Endodermal cell (in vitro differentiated cells): ENCODE measurements around the gene TXNDC8. TPM values are rescaled to one million over a fixed set of nuclear protein-coding genes. Genes with fewer than 3 reads are reported as not detected.

Source experiments
- DNase-seq: peaks from one replicate; pipeline ENCODE4 v3.0.0-alpha.2; 2017
- H3K27ac ChIP-seq: 2 replicates; pipeline ENCODE4 v1.5.1; 2013; ENCODE audit warnings: mild to moderate bottlenecking, low read depth, low read length, moderate library complexity
- H3K27me3 ChIP-seq: 2 replicates; pipeline ENCODE4 v1.6.1; 2013; ENCODE audit warnings: mild to moderate bottlenecking, low read length, moderate library complexity; ENCODE audit not compliant: insufficient read depth, control insufficient read depth, poor library complexity, severe bottlenecking
- H3K36me3 ChIP-seq: 2 replicates; pipeline ENCODE4 v1.7.0; 2013; ENCODE audit warnings: mild to moderate bottlenecking, low read length, moderate library complexity; ENCODE audit not compliant: control insufficient read depth, insufficient read depth
- H3K4me1 ChIP-seq: one replicate; pipeline ENCODE4 v1.7.0; 2013; ENCODE audit warnings: low read length; ENCODE audit not compliant: control insufficient read depth, insufficient read depth
- H3K4me3 ChIP-seq: 2 replicates; pipeline ENCODE4 v1.5.1; 2013; ENCODE audit warnings: mild to moderate bottlenecking, low read length, moderate library complexity
- H3K9ac ChIP-seq: 2 replicates; pipeline ENCODE4 v1.6.1; 2013; ENCODE audit warnings: mild to moderate bottlenecking, low read length, moderate library complexity; ENCODE audit not compliant: poor library complexity, severe bottlenecking; ENCODE audit errors: extremely low read depth
- H3K9me3 ChIP-seq: 2 replicates; pipeline ENCODE4 v1.6.1; 2013; ENCODE audit warnings: mild to moderate bottlenecking, low read length, moderate library complexity; ENCODE audit not compliant: control insufficient read depth
- H3K27ac Mint-ChIP-seq: 2 replicates; pipeline ENCODE4 v1.8.0; 2020; ENCODE audit warnings: mixed read lengths
- H3K27me3 Mint-ChIP-seq: 2 replicates; pipeline ENCODE4 v1.8.0; 2021; ENCODE audit warnings: mild to moderate bottlenecking, mixed read lengths; ENCODE audit not compliant: insufficient read depth
- H3K36me3 Mint-ChIP-seq: 2 replicates; pipeline ENCODE4 v1.8.0; 2020; ENCODE audit warnings: low read depth, mixed read lengths
- H3K4me1 Mint-ChIP-seq: 2 replicates; pipeline ENCODE4 v1.8.0; 2020; ENCODE audit warnings: mixed read lengths
- H3K4me3 Mint-ChIP-seq: 2 replicates; pipeline ENCODE4 v1.8.0; 2020; ENCODE audit warnings: mild to moderate bottlenecking, moderate library complexity, mixed read lengths
- H3K9me3 Mint-ChIP-seq: 2 replicates; pipeline ENCODE4 v1.8.0; 2020; ENCODE audit warnings: mild to moderate bottlenecking, mixed read lengths
- CTCF ChIP-seq: fragments of 200-600 bp; sonication (generic); conservative IDR thresholded peaks from 2 replicates; pipeline ENCODE4 v1.5.0; 2021; ENCODE audit warnings: antibody characterized with exemption, mild to moderate bottlenecking
- WGBS, 2 experiments: methylation state at CpG; one replicate each; pipeline versions ENCODE4 v1.1.5 to v1.1.7; 2013; ENCODE audit warnings: missing lambda C conversion rate in 2 of 2, mixed read lengths in 1 of 2; ENCODE audit not compliant: insufficient coverage in 1 of 2, insufficient read length in 1 of 2; 5-methylcytosine and 5-hydroxymethylcytosine counted together
- total RNA-seq, 2 donors: library from RNA; stranded (reverse); fragmentation: NEBNext Ultra II Directional in 1 of 2; extraction: Animal tissue kit (Norgen Biotek cat#: 25700) in 1 of 2; gene quantifications; 2 replicates in 1 of 2; 3 replicates in 1 of 2; pipeline ENCODE4 v1.2.1, GENCODE V29; 2021

Gene TXNDC8
- total RNA-seq, 2 donors from 2014 or later: not detected

- Mint-ChIP-seq H3K9me3 (no peaks in the 10 kb centered on the region), H3K4me1 (no peaks in the 10 kb centered on the region), H3K36me3 (no peaks in the 10 kb centered on the region), H3K27ac (no peak overlapping the region), H3K27me3 (no peaks in the 10 kb centered on the region), H3K4me3 (no peak overlapping the region)
- Histone ChIP-seq H3K9ac (no peak overlapping the region), H3K36me3 (no peaks in the 10 kb centered on the region), H3K27ac (no peak overlapping the region), H3K9me3 (no peaks in the 10 kb centered on the region), H3K27me3 (no peaks in the 10 kb centered on the region), H3K4me3 (no peak overlapping the region), H3K4me1 (no peaks in the 10 kb centered on the region)
- no peak for TF ChIP-seq CTCF
- DNase-seq: no peak
- WGBS, 2 experiments: 94 to 100% methylated on average over 2 to 6 of the region's 6 CpGs
Measured at GRCh38 chr9:110284211-110284844, 53.3 kb downstream of the TXNDC8 start.

- no peaks in the 10 kb centered on the region for H3K9me3 Mint-ChIP-seq
- no peaks in the 10 kb centered on the region for H3K4me1 ChIP-seq
- H3K4me3 ChIP-seq: no peak overlapping the region
- no peaks in the 10 kb centered on the region for H3K9me3 ChIP-seq
- no peak for DNase-seq
- H3K36me3 Mint-ChIP-seq: no peaks in the 10 kb centered on the region
- no peaks in the 10 kb centered on the region for H3K27me3 ChIP-seq
- no peak for TF ChIP-seq CTCF
- no peak overlapping the region for H3K4me3 Mint-ChIP-seq
- no peak overlapping the region for H3K9ac ChIP-seq
- H3K27ac Mint-ChIP-seq: no peak overlapping the region
- no peak overlapping the region for H3K27ac ChIP-seq
- no peaks in the 10 kb centered on the region for H3K27me3 Mint-ChIP-seq
- no peaks in the 10 kb centered on the region for H3K4me1 Mint-ChIP-seq
- 93 to 100% methylated on average over 1 of the region's 1 CpG for WGBS, 2 experiments
- no peaks in the 10 kb centered on the region for H3K36me3 ChIP-seq
Measured at GRCh38 chr9:110283751-110284150, 53.9 kb downstream of the TXNDC8 start.

GRCh38 chr9:110282739-110283081, 55.0 kb downstream of the TXNDC8 start:
- Mint-ChIP-seq H3K4me1 (no peaks in the 10 kb centered on the region), H3K27me3 (no peaks in the 10 kb centered on the region), H3K4me3 (no peak overlapping the region), H3K27ac (no peak overlapping the region), H3K9me3 (no peaks in the 10 kb centered on the region), H3K36me3 (no peaks in the 10 kb centered on the region)
- no peaks in the 10 kb centered on the region for H3K4me1 ChIP-seq
- no peak for DNase-seq
- no peak overlapping the region for H3K4me3 ChIP-seq
- H3K27me3 ChIP-seq: no peaks in the 10 kb centered on the region
- TF ChIP-seq CTCF: no peak
- H3K9me3 ChIP-seq: no peaks in the 10 kb centered on the region
- WGBS, 2 experiments: 93 to 94% methylated on average over 6 of the region's 6 CpGs
- H3K36me3 ChIP-seq: no peaks in the 10 kb centered on the region
- no peak overlapping the region for H3K9ac ChIP-seq
- H3K27ac ChIP-seq: no peak overlapping the region
